ENCODE results near the gene OVAAL.

DNA sequence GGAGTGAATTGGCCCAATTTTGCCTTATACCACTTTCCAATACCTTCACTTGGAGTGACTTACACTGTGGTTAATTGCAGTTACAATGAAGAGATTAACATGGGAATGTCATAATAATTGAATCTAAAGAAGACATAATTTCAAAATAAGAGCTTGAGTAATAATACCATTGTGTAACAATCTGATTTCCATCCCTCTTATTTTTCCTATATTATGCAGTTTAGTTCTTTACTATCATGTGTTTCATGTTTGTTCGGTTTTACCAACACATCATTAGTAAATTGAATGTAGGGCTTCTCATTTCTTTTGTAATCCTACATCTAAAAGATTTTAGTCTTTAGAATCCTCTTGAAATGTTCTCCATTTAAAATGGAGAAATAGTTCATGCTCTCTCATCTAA is 53.9 kb downstream of the OVAAL start:
- no peak for TF ChIP-seq EZH2 (IDR thresholded peaks at IDR 0.05; ENCODE audit: low read depth, low read length, severe bottlenecking)
- TF ChIP-seq, protein P1, sequence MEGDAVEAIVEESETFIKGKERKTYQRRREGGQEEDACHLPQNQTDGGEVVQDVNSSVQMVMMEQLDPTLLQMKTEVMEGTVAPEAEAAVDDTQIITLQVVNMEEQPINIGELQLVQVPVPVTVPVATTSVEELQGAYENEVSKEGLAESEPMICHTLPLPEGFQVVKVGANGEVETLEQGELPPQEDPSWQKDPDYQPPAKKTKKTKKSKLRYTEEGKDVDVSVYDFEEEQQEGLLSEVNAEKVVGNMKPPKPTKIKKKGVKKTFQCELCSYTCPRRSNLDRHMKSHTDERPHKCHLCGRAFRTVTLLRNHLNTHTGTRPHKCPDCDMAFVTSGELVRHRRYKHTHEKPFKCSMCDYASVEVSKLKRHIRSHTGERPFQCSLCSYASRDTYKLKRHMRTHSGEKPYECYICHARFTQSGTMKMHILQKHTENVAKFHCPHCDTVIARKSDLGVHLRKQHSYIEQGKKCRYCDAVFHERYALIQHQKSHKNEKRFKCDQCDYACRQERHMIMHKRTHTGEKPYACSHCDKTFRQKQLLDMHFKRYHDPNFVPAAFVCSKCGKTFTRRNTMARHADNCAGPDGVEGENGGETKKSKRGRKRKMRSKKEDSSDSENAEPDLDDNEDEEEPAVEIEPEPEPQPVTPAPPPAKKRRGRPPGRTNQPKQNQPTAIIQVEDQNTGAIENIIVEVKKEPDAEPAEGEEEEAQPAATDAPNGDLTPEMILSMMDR (IDR thresholded peaks at IDR 0.05; ENCODE audit: control extremely low read depth in 1 of 3, insufficient read depth in 1 of 3, low read depth in 1 of 3, low read length in 3 of 3): no peak
- no peak for TF ChIP-seq POLR2AphosphoS5 (IDR thresholded peaks at IDR 0.05; ENCODE audit: low read depth, low read length)
- no peak for TF ChIP-seq SIN3A (conservative IDR thresholded peaks at IDR 0.05 in 1 of 2, IDR thresholded peaks at IDR 0.05 in 1 of 2; ENCODE audit: low read depth in 1 of 2, low read length in 2 of 2)
